NCI-H524 (cell line): ENCODE measurements around the gene FAM237A.

Experiments
- DNase-seq, 2 experiments: peaks; one replicate each; lab custom pipeline; 2025; lab: John Stamatoyannopoulos, UW

The FAM237A gene

DNA sequence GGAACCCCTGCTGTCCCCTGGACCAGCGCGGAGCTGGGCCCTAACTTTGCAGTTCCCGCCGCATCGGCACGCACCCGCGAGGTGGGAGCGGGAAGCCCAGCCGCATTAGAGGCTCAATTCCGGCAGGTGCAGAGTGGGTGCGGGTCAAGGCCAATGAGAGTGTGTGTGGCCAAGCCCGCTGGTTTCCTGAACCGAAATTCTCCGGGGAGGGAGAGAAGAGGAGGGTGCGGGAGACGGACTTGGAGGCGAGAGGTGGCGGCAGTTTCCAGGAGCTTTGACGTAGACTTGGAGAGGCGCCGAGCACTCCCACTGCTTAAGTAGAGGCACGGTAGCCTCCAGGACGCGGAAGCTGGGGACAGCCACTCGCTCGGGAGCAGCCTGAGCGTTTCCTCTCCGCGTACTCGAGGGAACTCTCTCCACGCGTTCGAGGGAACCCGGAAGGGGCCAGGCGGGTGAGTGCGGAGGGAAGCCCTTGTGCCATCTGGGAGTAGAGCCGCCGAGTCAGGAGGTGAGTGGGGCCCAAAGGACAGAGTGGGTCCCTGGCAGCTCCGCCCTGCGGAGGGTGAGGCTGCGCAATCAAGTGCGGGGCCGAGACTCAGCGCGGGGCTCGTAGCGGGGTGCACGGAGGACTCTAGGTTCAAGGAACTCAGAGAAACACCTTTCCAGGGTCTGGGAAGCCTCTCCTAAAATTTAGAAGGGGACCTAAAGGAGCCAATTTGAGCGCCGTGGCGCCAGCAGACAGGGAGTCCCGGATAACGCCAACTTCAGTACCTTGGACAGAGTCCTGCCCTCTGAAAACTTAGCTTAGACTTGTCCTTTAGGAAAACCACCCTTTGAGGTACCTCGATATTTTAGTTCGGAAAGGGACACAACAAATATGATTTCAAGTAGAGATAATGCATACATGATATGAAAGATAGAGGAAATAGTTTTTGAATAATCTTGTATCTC is at the start of gene FAM237A:
TSS of gene FAM237A (plus strand) at position 413 of the 951 bp plus-strand sequence. CDS start 1,750 bp downstream, outside the sequence.
- DNase-seq, result peak in 1 of 2 experiments; percentile 46

DNA sequence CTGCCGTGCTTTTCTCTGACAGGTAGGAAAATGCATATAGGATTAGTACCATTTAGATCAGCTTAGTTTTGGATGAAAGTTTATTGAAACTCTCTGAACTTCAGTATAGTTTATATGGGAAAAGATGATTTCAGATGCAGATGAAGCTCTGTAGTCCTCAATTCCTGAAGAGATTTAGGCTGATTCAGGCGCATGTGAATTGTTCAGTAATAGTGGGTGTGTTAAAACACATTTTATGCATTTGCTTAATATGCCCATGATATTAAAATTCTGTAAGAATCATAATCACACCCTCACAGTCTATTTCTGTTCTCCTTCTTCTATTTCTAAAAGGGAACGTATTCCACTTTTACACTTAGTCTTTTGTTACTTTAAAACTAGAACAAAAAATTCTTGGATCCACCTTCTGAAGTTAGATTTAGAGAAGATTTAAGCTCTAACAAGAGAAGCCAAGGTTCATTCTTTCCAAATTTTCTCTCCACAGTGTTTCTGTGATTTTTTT is 44.5 kb upstream of the FAM237A start:
- DNase-seq, result no peak

DNA sequence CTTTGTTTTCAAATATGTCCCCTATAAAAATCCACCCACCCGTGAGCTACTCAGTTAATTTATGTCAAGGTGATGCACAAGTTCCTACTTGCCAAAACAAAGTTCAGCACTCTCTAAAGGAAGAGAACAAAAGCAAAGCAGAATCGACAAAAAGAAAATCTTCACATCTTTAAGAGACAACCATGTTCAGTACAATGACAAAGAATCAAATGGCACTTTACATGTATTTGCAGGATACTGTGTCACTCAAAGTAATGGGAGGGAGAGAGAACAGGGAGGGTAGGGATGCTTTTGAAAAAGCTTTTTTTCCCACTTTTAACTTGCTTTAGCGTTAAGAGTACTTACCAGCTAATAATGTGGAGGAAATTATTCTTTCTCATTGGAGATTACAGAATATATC is 39.0 kb upstream of the FAM237A start:
- no peak for DNase-seq

DNA sequence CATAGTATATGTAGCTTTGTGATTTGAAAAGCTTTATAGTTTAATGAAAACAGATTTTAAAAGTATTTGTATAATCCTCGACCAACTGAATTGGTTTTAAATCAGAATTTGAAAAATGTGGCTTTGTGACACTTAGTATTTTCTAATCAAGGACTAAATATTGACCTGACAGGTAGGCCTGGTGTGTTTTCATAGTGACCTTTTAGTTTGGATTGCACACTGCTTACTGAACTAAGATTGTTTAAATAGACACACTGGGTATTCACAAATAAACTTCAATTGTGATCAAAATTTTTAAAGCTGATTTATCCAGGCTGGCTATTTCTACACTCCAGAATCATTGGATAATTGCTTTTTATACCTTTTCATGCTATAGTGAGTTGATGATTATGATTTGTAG is 31.8 kb upstream of the FAM237A start:
- DNase-seq, result no peak

DNA sequence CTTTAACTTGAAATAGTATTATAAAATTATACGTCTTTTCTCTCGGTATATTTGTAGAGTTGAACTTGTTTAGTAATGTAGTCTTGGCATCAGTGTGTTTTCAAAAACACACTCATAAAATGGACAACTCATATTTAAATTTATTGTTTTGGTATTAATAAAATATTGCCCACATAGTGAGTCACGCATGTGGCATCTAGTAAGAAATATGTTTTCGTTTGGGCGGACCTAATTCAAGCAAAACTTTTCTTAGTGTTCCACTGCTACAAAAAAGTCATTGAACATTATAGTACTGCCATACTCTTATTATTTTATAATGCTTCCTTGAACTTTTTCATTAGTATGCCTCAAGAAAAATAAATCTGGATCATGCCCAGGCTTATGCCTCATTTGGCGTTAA is 31.1 kb upstream of the FAM237A start:
- no peak for DNase-seq

DNA sequence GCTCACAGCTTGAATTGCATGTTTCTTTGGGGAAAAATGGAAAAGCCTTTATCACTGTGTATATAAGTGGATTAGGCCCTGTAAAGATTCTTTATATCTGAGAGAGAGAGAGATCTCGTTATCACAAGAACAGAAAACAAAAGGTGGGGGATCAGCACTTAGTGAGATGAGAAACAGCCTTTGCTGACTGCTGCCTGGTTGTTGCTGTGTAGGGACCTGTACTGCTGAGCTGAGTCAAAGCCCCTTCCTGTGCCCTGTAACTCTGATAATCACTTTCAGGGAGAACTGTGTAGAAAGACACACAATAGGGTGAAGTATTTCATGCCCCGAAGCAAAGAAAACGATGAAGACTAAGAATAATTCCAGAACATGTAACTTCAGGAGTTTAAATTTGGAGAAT is 30.6 kb upstream of the FAM237A start:
- no peak for DNase-seq

DNA sequence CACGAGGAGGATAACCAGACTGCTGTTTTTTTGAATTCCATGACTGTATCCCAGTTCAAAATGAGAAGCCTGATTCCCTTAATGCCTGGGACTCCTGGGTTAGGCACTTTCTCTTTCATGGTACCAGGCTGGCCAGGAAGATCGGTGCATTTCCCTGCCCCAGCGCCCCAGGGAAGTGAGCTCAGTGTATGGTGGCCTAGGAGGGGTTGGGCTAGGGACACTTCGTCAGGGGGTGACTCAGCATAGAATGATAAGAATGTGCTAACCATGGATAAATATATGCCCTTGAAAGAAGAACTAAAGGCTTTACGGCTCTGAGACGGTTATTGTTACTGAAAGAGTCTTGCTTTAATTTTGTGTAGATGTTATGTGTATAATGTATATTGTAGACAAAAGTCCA is 27.5 kb upstream of the FAM237A start:
- DNase-seq, result no peak

DNA sequence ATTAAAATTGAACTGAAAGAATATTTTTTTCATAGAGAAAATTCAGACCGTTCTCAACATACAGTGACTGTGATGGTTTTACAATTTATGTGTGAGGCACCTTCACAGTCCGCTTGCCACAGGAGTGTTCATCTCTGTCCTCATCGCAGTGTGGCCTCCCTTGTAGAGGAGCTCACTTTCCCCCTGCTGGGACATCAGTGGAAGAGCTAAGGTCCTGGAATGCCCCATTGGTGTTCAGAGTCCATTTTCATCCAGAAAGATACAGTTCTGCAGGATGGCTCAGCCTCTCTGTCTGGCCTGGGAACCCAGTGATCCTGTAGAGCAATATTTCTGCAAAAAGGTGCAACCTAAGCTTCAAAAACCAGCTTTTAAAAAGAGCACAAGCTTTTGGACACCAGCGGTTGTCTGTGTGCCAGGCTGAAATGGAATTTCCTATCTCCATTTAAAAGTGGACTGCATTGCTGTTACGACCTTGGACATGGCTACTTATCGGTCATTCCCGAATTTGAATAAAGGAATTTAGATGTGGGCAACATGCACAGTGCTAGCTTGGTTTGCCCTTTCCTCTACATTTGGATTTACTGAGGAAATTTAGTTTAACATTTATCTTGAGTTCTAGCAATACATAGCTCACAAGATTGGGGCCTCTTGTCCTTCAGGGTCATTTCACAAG is 26.7 kb upstream of the FAM237A start:
- DNase-seq, result no peak

DNA sequence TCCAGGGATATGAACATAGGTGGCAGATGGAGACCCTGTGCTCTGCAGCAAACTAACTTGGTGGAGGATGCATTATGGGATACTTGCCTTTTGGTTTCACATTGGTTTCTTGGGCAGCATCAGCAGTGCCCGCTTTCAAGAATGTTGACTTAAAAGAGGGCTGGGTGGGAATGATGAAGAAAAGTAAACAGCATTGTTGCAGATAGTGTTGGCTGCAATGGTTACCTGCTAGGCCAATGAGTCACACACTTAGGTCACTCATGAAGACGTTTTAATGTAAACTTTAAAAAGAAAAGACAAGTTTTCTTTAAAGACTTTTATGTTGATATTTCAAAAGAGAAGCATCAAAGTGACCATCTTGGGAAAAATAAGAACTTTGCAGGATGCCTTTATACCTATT is 26.1 kb upstream of the FAM237A start:
- no peak for DNase-seq

DNA sequence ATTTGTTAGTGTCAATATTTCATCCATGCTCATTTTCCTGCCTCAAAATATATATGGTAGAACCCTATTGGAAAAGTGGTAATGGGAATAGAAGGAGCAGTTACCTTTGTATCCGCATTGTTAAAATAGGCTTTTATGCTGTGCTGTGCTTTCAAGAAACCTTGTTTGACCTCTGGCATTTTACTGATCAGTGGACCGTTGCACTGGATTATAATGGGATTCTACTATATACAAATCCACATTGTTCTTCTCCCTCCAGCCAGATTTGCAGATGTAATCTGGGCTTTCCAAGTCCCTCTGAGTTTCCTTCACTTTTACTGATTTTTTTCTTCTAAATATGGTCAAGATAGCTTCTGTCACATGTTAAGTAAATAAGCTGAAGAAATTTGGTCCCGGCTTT is 23.3 kb upstream of the FAM237A start:
- no peak for DNase-seq

DNA sequence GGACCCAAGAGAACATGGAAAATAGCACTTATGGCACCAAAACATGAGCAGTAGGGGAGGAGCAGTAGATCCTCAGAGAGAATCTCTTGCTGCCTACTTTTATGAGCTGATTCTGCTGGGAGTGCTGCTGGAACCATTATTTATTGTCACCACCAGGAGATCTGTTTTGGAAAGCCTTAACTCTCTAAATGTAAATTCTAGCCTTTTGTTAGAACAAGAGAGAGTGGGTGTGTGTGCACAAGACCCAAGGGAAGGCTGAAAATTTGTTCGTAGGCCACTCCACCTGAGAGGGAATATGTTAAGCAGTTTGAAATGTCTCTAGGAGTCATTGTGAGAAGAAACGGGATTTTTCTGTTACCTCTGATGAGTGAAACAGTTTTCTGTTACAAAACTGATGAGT is 16.2 kb upstream of the FAM237A start:
- no peak for DNase-seq

DNA sequence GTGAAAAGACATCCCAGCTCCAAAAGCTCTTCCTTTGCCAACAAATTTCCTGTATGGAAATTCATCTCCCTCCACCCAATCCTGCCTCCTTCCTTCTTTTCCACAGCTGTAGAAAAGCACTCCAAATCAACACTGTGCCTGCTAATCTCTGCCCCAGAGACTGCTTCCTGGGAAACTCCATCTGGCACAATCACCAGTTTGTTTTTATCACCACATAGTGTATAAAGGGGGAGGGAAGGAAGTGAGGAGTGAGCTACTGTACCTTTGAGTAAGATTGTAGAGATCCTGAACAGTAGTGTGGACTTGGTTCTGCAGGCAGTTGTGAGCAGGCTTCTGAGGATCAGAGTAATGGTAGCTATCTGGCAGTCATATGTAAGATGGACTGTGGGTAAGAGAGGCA is 14.7 kb upstream of the FAM237A start:
- peak; percentile 45 to 84 for DNase-seq

DNA sequence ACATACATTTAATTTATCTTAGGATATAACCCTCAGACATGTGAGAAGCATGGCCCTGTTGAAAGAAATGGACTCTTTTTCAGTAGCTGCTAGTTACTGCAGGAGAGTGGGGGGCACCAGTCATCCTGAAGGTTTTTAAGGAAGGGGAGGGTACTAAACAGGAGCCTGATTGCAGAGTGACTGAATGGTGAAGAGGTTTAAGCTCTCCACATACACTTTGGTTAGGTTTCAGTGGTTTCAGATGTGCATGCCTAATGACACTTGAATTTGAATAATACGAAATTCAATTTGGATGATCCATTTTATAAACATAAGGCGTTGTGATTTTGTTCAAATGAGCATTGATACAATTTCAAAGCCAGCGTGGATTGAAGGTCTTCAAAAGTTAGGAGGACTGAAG is 10.9 kb upstream of the FAM237A start:
- DNase-seq, result peak in 1 of 2 experiments; percentile 9

DNA sequence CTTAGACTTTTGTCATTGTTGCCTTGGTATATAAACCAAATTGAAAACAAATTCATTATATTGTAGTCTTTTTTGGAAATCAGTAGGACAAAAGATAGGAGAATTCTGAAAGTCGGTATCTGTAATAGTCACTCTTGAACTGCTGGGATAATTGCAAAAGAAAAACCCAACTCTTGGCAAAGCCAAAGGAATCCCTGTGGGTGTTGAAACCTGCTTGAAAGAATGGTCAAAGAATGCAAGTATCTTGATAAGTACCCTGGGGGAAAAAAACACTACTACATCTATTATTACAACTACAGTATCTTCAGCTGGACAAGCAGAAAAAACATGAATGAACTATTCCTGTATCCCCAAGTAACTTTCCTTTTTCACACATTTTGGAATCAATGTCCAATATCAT is 7.3 kb upstream of the FAM237A start:
- DNase-seq, result no peak

DNA sequence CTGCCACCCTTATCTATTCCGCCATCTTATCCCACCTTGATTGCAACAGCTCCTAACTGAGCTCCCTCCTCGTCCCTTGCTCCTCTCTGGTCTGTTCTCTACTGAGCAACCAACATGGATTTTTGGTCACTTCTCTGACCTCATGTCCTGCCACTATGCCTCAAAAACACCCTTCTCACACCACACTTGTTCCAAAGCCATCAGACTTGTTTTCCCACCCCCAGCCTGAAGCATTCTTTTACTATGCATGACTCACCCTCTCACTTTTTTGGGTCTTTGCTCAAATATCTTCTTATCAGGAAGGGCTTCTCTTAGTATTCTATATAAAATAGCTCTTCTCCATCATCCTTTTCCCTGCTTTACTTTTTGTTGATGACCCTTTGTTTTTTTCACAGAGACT is 2.7 kb upstream of the FAM237A start:
- no peak for DNase-seq

DNA sequence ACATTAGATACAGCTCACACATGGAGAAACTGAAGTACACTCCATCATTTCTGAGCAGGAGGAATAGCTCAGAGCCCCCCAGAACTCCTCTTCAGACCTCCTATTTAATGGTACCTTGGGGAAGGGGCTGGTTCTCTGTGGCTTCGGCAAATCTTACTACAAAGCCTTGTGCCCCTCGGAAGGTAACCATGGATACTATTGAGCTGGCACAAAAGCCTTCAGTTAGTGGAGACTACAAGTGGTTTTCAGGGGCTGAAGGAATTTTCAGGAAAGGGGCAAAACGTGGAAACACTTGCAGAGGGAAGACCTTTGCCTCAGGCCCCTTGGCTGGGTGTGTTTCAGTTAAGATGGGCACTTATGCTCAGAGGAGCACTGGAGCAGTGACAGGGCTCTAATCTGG is 1.1 kb upstream of the FAM237A start:
- no peak for DNase-seq

DNA sequence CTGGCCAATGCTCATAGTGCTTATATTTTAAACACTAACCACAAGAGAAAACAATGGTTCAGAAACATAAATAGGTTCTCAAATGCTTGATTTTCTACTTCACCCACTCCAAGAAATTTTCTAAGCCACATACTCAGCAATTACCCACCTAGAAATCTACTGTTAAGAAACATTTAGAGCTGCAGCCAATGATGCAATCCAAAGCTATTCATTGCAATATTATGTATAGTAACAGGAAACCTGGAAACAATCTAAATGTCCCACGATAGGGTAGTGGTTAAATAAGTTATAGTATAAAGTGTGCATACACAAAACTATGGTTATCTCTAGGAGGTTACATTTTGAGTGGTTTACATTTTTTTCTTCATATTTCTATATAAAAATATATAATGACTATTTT is 5.7 kb downstream of the FAM237A start:
- DNase-seq, result no peak

DNA sequence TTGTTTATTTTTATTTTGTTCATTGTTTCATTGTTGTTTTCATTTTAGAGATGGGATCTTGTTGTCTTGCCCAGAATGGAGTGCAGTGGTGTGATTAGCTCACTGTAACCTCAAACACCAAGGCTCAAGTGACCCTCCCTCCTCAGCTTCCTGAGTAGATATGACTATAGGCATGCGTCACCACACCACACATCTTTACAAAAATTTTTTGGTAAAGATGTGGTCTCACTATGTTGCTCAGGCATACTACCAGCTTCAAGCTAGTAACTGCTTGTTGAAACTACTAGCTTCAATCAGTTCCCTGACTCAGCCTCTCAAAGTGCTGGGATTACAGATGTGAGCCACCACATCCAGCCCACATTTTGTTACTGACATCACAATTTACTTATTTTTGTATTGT is 14.8 kb downstream of the FAM237A start:
- DNase-seq, result no peak

DNA sequence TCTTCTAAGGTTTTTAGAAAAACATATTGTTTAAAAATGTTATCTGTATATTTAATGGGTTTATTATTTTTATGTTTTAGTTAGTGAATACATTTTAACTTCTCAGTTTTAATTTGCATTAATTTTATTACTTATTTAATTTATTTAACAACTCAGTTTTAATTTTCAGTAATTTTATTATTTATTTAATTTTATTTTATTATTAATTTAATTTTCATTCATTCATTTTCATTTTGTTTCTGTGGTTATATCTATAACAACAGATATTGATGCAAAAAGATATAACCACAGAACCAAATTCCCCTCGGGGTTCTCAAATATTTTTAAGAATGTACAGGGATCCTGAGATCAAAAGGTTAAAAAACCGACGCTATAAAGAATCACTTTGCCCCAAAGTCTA is 23.0 kb downstream of the FAM237A start:
- DNase-seq, result no peak

DNA sequence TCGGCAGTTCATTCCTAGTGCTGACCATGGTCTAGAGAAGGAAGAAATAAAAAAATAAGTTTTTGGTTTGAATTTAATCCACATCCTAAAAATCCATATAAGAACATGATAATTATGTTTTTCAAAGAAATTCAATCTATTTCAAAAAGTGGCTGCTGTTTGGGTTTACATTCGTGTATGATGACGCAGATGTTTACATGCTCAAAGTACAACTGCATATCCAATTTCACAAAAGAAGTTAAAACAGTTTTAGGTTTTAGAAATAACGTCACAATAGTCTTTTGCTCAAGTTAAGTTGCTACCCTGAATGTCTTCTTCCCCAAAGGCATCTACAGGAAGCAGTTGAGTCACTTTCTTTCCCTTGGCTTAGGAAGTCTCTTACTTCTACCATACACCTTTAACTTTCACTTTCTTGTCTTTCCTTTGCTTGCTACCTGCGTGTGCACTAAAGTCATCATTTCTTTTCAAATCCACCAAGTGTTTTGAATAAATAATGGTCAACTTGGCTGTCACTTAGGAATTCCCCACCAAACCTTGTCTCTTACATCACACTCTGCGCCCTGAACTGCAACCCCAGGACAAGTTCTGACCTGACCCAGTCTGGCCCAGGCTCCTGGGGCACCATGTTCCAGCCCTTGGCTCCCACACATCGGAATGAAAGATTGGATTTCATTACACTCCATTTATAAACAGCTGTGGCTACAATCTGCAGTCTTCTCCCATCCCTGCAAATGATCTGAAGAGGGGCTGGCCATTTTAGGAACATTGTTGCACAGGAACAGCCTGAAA is 28.4 kb downstream of the FAM237A start:
- no peak for DNase-seq

DNA sequence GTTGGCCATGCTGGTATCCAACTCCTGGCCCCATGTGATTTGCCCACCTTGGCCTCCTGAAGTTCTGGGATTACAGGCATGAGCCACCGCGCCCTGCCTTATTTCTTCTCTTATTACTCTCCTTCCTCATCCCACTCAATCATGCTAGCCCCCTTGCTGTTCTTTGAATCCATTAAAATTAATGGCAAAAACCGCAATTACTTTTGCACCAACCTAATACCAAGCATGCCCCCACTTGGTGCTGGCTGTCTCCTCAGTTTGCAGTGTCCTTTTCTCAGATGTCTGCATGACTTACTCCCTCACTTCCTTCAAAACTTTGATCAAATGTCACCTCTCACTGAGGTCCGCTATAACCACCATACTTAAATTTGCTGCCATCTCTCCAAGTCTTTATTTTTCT is 41.3 kb downstream of the FAM237A start:
- no peak for DNase-seq

DNA sequence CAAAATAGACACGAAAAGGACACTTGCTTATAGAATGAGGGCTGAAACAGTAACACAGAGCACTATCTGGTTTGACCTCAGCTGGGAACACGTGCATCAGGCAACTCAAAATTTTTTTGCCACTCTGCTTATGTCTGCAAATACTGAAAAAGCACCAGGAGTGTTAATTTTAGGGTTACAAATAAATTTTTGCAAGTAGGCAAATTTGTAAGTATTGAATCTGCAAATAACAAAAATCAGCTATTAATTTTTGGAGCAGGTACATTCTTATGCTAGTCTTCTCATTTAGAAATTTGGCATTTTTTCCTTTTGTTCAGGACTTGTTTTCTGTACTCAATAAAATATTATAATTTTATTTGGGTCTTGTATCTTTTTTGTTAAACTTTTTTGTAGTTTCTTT is 46.2 kb downstream of the FAM237A start:
- DNase-seq, result no peak
